HS-5 (cell line): ENCODE results near the gene GALNT2.

Experiments used
- DNase-seq: peaks from one replicate; pipeline ENCODE4 v3.0.0-alpha.2; 2012; ENCODE audit warnings: low read depth

GALNT2 gene

GRCh38 chr1:230262867-230263567 lies 196.0 kb downstream of the GALNT2 start:
- DNase-seq = no peak

- DNase-seq = no peak
Observed at GRCh38 chr1:230263568-230264195, 196.6 kb downstream of the GALNT2 start.

- no peak for DNase-seq
Observed at GRCh38 chr1:230264342-230264741, 197.3 kb downstream of the GALNT2 start.

- DNase-seq = no peak
Observed at GRCh38 chr1:230265200-230266115, 198.4 kb downstream of the GALNT2 start.

- DNase-seq = no peak
Observed at GRCh38 chr1:230266456-230266855, 199.4 kb downstream of the GALNT2 start.

GRCh38 chr1:230267338-230268065 lies 200.5 kb downstream of the GALNT2 start:
- DNase-seq = no peak

- peak; percentile 10 for DNase-seq
Observed at GRCh38 chr1:230268371-230269170, 201.5 kb downstream of the GALNT2 start.

- no peak for DNase-seq
Observed at GRCh38 chr1:230270185-230270558, 203.1 kb downstream of the GALNT2 start.

GRCh38 chr1:230270559-230271281 lies 203.7 kb downstream of the GALNT2 start:
- no peak for DNase-seq

- DNase-seq = no peak
Observed at GRCh38 chr1:230271300-230272035, 204.4 kb downstream of the GALNT2 start.

GRCh38 chr1:230272557-230272956 lies 205.5 kb downstream of the GALNT2 start:
- no peak for DNase-seq

GRCh38 chr1:230273141-230273710 lies 206.2 kb downstream of the GALNT2 start:
- no peak for DNase-seq

GRCh38 chr1:230274254-230274653 lies 207.2 kb downstream of the GALNT2 start:
- DNase-seq = no peak

GRCh38 chr1:230276401-230276800 lies 209.4 kb downstream of the GALNT2 start:
- DNase-seq = no peak

- no peak for DNase-seq
Observed at GRCh38 chr1:230277201-230278025, 210.4 kb downstream of the GALNT2 start.

- DNase-seq = no peak
Observed at GRCh38 chr1:230278376-230278775, 211.3 kb downstream of the GALNT2 start.

GRCh38 chr1:230278871-230279582 lies 212.0 kb downstream of the GALNT2 start:
- no peak for DNase-seq

GRCh38 chr1:230279583-230279945 lies 212.5 kb downstream of the GALNT2 start:
- DNase-seq = no peak
